Breast epithelium (tissue), 4 donors: Measurements from ENCODE around the gene FZR1. TPM values are rescaled to one million over a fixed set of nuclear protein-coding genes. Genes with fewer than 3 reads are reported as not detected.

Source experiments
- DNase-seq, 2 donors: peaks; one replicate each; pipeline ENCODE4 v3.0.0-alpha.2; 2019; ENCODE audit warnings: low spot score in 2 of 2
- H3K27ac ChIP-seq, 2 donors: fragments of 200-600 bp; sonication (generic) in 1 of 2; one replicate each; pipeline ENCODE4 v1.5.1; 2016 to 2019; ENCODE audit warnings: mild to moderate bottlenecking in 1 of 2
- H3K27me3 ChIP-seq, 2 donors: fragments of 200-600 bp; sonication (generic) in 1 of 2; one replicate each; pipeline versions ENCODE4 v1.5.1 to v1.6.0; 2017 to 2019; ENCODE audit warnings: control low read depth in 1 of 2, mild to moderate bottlenecking in 1 of 2
- H3K36me3 ChIP-seq: fragments of 200-600 bp; one replicate; pipeline ENCODE4 v1.5.1; 2019
- H3K4me1 ChIP-seq, 2 donors: fragments of 200-600 bp; sonication (generic); one replicate each; pipeline ENCODE4 v1.5.1; 2016 to 2019; ENCODE audit warnings: control low read depth in 1 of 2
- H3K4me3 ChIP-seq, 3 donors: fragments of 200-600 bp; sonication (generic); 1 replicate in 2 of 3; 2 replicates in 1 of 3; pipeline ENCODE4 v1.5.1; 2016 to 2019; ENCODE audit warnings: mild to moderate bottlenecking in 3 of 3, moderate library complexity in 2 of 3
- H3K9me3 ChIP-seq, 2 donors: fragments of 200-600 bp; sonication (generic) in 1 of 2; one replicate each; pipeline ENCODE4 v1.5.1; 2016 to 2019; ENCODE audit warnings: control low read depth in 1 of 2
- POLR2A ChIP-seq: fragments of 450-650 bp; IDR thresholded peaks from one replicate; pipeline ENCODE4 v1.6.1; 2016; ENCODE audit warnings: antibody characterized with exemption, mild to moderate bottlenecking, moderate library complexity
- POLR2AphosphoS5 ChIP-seq, 3 donors: sonication (generic); formaldehyde crosslinking; IDR thresholded peaks; one replicate each; pipeline ENCODE4 v1.6.1; 2017; ENCODE audit warnings: antibody characterized with exemption in 3 of 3
- intact Hi-C: fragments of 100-400 bp; cut with DNase I; formaldehyde crosslinking; loops from one replicate; pipeline ENCODE4 v1.15.1; 2023; ENCODE audit warnings: low total_unique reads
- total RNA-seq, 3 donors: library from RNA; depleted of rRNA; stranded (reverse); fragments of >200 nt; gene quantifications; one replicate each; pipeline ENCODE4 v1.1.0, GENCODE V29; 2016
- TF ChIP-seq, protein P1 (sequence below), 3 donors: fragments of 450-650 bp; IDR thresholded peaks; one replicate each; pipeline ENCODE4 v1.5.1; 2016 to 2017; ENCODE audit warnings: antibody characterized with exemption in 3 of 3, mild to moderate bottlenecking in 3 of 3, moderate library complexity in 3 of 3

Gene FZR1
- total RNA-seq, 3 donors from 2014 or later = 15.8 to 28.7 (median 26.5) TPM

- Histone ChIP-seq H3K4me3 (no peak overlapping the region), H3K27me3 (no peaks in the 10 kb centered on the region), H3K36me3 (no peaks in the 10 kb centered on the region), H3K9me3 (no peaks in the 10 kb centered on the region), H3K27ac (no peak overlapping the region), H3K4me1 (no peaks in the 10 kb centered on the region)
- DNase-seq = no peak
- intact Hi-C loops = loop anchor here (5.0 kb wide), 1 partner anchor 69 kb away; no protein-coding TSS in a partner anchor
- TF ChIP-seq POLR2A (no peak), POLR2AphosphoS5 (IDR thresholded peaks at IDR 0.05) (no peak)
- TF ChIP-seq, protein P1, sequence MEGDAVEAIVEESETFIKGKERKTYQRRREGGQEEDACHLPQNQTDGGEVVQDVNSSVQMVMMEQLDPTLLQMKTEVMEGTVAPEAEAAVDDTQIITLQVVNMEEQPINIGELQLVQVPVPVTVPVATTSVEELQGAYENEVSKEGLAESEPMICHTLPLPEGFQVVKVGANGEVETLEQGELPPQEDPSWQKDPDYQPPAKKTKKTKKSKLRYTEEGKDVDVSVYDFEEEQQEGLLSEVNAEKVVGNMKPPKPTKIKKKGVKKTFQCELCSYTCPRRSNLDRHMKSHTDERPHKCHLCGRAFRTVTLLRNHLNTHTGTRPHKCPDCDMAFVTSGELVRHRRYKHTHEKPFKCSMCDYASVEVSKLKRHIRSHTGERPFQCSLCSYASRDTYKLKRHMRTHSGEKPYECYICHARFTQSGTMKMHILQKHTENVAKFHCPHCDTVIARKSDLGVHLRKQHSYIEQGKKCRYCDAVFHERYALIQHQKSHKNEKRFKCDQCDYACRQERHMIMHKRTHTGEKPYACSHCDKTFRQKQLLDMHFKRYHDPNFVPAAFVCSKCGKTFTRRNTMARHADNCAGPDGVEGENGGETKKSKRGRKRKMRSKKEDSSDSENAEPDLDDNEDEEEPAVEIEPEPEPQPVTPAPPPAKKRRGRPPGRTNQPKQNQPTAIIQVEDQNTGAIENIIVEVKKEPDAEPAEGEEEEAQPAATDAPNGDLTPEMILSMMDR (IDR thresholded peaks at IDR 0.05) = no peak
These were observed 41.7 kb downstream of the FZR1 start for GRCh38 chr19:3547767-3548282.

DNA sequence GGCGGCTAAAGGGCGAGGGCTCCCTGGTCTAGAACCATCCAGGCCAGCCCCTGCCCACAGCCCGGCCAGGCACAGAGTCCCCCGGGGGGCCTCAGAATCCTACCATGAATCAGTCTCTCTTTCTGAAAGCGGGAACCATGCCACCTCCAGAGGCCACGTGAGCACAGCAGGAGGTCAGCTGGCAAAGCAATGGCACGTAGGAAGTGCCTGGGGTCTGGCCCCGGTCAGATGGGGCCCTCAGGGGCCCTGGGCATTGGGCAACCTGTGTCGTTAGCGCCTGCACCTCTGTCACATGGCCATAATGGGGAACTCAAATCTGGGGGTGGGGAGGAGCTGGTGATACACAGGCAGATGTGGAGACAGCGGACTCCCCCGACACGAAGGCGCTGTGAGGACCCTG is 42.5 kb downstream of the FZR1 start:
- Histone ChIP-seq H3K27ac (no peak overlapping the region), H3K9me3 (no peaks in the 10 kb centered on the region), H3K4me1 (no peaks in the 10 kb centered on the region), H3K27me3 (no peaks in the 10 kb centered on the region), H3K36me3 (no peaks in the 10 kb centered on the region), H3K4me3 (no peak overlapping the region)
- TF ChIP-seq, protein P1 (IDR thresholded peaks at IDR 0.05) = no peak
- TF ChIP-seq POLR2A (no peak), POLR2AphosphoS5 (IDR thresholded peaks at IDR 0.05) (no peak)
- DNase-seq = no peak
- intact Hi-C loops = loop anchor here (5.0 kb wide), 1 partner anchor 69 kb away; no protein-coding TSS in a partner anchor

DNA sequence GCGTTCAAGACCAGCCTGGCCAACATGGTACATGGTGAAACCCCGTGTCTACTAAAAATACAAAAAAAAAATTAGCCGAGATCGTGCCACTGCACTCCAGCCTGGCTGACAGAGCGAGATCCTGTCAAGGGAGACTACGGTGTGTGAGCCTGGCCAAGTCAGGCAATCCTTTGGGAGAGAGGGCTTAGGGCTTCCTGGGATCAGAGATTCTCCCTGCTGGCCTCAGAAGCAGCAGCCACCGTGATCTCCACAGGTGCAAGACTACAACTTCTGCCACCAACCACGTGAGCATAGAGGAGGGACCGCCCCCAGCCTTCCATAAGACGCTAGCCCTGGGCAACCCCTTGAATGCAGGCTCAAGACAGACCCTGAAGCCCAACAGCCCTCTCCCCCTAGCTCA is 43.7 kb downstream of the FZR1 start:
- DNase-seq = no peak
- Histone ChIP-seq H3K4me1 (no peaks in the 10 kb centered on the region), H3K27me3 (no peaks in the 10 kb centered on the region), H3K4me3 (no peak overlapping the region), H3K9me3 (no peaks in the 10 kb centered on the region), H3K36me3 (no peaks in the 10 kb centered on the region), H3K27ac (no peak overlapping the region)
- intact Hi-C loops = loop anchor here (5.0 kb wide), 1 partner anchor 67 kb away; no protein-coding TSS in a partner anchor
- TF ChIP-seq POLR2A = no peak
- no peak for TF ChIP-seq POLR2AphosphoS5 (IDR thresholded peaks at IDR 0.05)
- TF ChIP-seq, protein P1 (IDR thresholded peaks at IDR 0.05) = no peak

DNA sequence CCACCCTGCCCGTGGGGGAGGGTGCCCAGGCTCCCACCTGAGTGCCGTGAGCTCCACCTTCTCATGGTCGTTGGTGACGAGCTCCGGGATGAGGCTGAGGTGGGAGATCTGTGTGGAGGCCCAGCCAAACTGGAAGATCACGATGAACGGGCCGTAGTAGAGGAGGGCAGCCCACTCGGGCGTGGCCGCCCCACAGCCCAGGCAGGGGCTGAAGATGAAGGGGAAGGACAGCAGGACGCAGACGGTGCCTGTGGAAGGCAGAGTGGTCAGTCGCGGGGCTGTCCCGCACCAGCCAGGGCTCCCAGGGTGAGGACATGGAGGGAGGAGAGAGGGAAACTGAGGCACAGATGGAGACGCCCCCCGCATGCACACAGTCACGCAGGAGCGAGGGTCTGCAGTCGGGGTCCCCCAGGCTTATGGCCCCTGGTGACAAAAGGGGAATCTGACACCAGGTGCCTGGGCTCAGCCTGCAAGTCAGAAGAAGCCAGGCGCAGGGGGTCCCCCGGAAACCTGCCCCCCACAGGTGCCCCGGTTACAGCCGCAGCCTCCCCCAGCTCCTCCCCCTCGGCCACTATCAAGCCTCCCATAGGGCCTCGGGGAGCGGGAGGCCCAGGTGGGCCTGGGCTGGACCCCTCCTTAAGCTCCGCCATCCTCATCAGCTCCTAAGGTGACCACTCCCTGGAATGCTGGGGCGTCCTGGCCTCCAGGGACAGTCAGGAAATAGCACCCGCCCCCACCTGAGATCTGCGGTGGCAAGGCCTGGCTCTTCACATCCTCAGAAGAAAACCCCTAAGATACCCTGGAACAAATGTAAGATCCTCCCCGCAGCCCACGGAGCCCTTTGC is 45.1 kb downstream of the FZR1 start:
- TF ChIP-seq POLR2AphosphoS5 (IDR thresholded peaks at IDR 0.05) = no peak
- TF ChIP-seq POLR2A = no peak
- TF ChIP-seq, protein P1 (IDR thresholded peaks at IDR 0.05) = no peak
- Histone ChIP-seq H3K36me3 (no peaks in the 10 kb centered on the region), H3K9me3 (no peaks in the 10 kb centered on the region), H3K4me3 (no peak overlapping the region), H3K27me3 (no peaks in the 10 kb centered on the region), H3K4me1 (peaks cover 0 to 9% of the 10 kb centered on the region in 2 donors), H3K27ac (no peak overlapping the region)
- intact Hi-C loops = no loop called here
- DNase-seq = no peak

GRCh38 chr19:3551792-3552095 is 45.6 kb downstream of the FZR1 start:
- DNase-seq = no peak
- Histone ChIP-seq H3K4me3 (no peak overlapping the region), H3K9me3 (no peaks in the 10 kb centered on the region), H3K27me3 (no peaks in the 10 kb centered on the region), H3K4me1 (peaks cover 0 to 14% of the 10 kb centered on the region in 2 donors), H3K36me3 (no peaks in the 10 kb centered on the region), H3K27ac (no peak overlapping the region)
- intact Hi-C loops = loop anchor here (2.0 kb wide), 1 partner anchor 71 kb away; the partner anchor contains the start of gene SMIM24
- TF ChIP-seq POLR2A = no peak
